DOHH2 (cell line): ENCODE data around the gene FZR1.

Experiments
- H3F3A ChIP-seq: fragments of 200-600 bp; sonication (generic), shearing (Covaris generic); 2 replicates; pipeline ENCODE4 v1.6.0; 2016; ENCODE audit warnings: antibody characterized with exemption, mild to moderate bottlenecking; ENCODE audit not compliant: control insufficient read depth, insufficient read depth
- H3K27ac ChIP-seq: fragments of 200-600 bp; sonication (generic); 2 replicates; pipeline ENCODE4 v1.5.1; 2014; ENCODE audit warnings: low read depth, mild to moderate bottlenecking, low read length, moderate library complexity
- H3K27me3 ChIP-seq: fragments of 200-600 bp; sonication (generic); 2 replicates; pipeline ENCODE4 v1.6.1; 2014; ENCODE audit warnings: mild to moderate bottlenecking, low read length, mixed read lengths; ENCODE audit not compliant: control insufficient read depth
- H3K36me3 ChIP-seq: fragments of 200-600 bp; sonication (generic); 2 replicates; pipeline ENCODE4 v1.6.1; 2014; ENCODE audit warnings: mild to moderate bottlenecking, low read length, moderate library complexity, mixed read lengths; ENCODE audit not compliant: control insufficient read depth
- H3K4me1 ChIP-seq: fragments of 200-600 bp; sonication (generic); 2 replicates; pipeline ENCODE4 v1.6.1; 2014; ENCODE audit warnings: mild to moderate bottlenecking, low read length, mixed read lengths; ENCODE audit not compliant: control insufficient read depth
- H3K4me2 ChIP-seq: fragments of 200-600 bp; sonication (generic); 2 replicates; pipeline ENCODE4 v1.6.0; 2014; ENCODE audit warnings: mild to moderate bottlenecking, low read length, moderate library complexity
- H3K4me3 ChIP-seq: fragments of 200-600 bp; sonication (generic); 2 replicates; pipeline ENCODE4 v1.5.1; 2014; ENCODE audit warnings: mild to moderate bottlenecking, low read length, mixed read lengths
- H3K79me2 ChIP-seq: fragments of 200-600 bp; sonication (generic); 2 replicates; pipeline ENCODE4 v1.6.1; 2014; ENCODE audit warnings: mild to moderate bottlenecking, low read length, mixed read lengths; ENCODE audit not compliant: control insufficient read depth
- H3K9me2 ChIP-seq: fragments of 200-600 bp; sonication (generic); replicated peaks from 2 replicates; pipeline ENCODE4 v1.6.1; 2014; ENCODE audit warnings: mild to moderate bottlenecking, low read length, mixed read lengths; ENCODE audit not compliant: control insufficient read depth
- H3K9me3 ChIP-seq: fragments of 200-600 bp; sonication (generic); 2 replicates; pipeline ENCODE4 v1.6.1; 2014; ENCODE audit warnings: antibody characterized with exemption, low read length, mixed read lengths; ENCODE audit not compliant: control insufficient read depth, insufficient read depth
- H4K20me1 ChIP-seq: fragments of 200-600 bp; sonication (generic); 2 replicates; pipeline ENCODE4 v1.6.0; 2014; ENCODE audit warnings: low read depth, mild to moderate bottlenecking, antibody characterized with exemption, low read length, moderate library complexity; ENCODE audit not compliant: control insufficient read depth, insufficient read depth
- CTCF ChIP-seq: fragments of 200-600 bp; sonication (generic); IDR thresholded peaks from one replicate; pipeline ENCODE4 v1.5.1; 2014; ENCODE audit warnings: antibody characterized with exemption, mild to moderate bottlenecking, low read depth, low read length; ENCODE audit not compliant: poor library complexity, severe bottlenecking
- EZH2phosphoT487 ChIP-seq: fragments of 200-600 bp; sonication (generic); IDR thresholded peaks from 2 replicates; pipeline ENCODE4 v1.6.1; 2017; ENCODE audit warnings: borderline replicate concordance, mild to moderate bottlenecking, antibody characterized with exemption, low read length, moderate library complexity, mixed read lengths

Gene FZR1

GRCh38 chr19:3522421-3523360, 16.6 kb downstream of the FZR1 start:
- peaks cover 7% of the 10 kb centered on the region for H3K4me1 ChIP-seq
- no peak overlapping the region for H3K4me2 ChIP-seq
- no peaks in the 10 kb centered on the region for H3K27me3 ChIP-seq
- no peak overlapping the region for H3K27ac ChIP-seq
- no peaks in the 10 kb centered on the region for H3F3A ChIP-seq
- peaks cover 46% of the 10 kb centered on the region for H3K79me2 ChIP-seq
- H3K9me2 ChIP-seq: no peaks in the 10 kb centered on the region
- no peak overlapping the region for H3K4me3 ChIP-seq
- TF ChIP-seq CTCF (no peak), EZH2phosphoT487 (no peak)
- H4K20me1 ChIP-seq: peaks cover 10% of the 10 kb centered on the region; the same call in 1 of the 2 replicates
- H3K36me3 ChIP-seq: peaks cover 45% of the 10 kb centered on the region; the same call in 1 of the 2 replicates
- H3K9me3 ChIP-seq: no peaks in the 10 kb centered on the region

- TF ChIP-seq EZH2phosphoT487 (no peak), CTCF (no peak)
- Histone ChIP-seq H3K4me1 (no peaks in the 10 kb centered on the region), H3K9me3 (no peaks in the 10 kb centered on the region), H3F3A (no peaks in the 10 kb centered on the region), H3K9me2 (no peaks in the 10 kb centered on the region), H3K4me3 (no peak overlapping the region), H3K27me3 (no peaks in the 10 kb centered on the region), H3K36me3 (peaks cover 43% of the 10 kb centered on the region; the same call in 1 of the 2 replicates), H3K27ac (no peak overlapping the region), H3K79me2 (peaks cover 38% of the 10 kb centered on the region), H3K4me2 (no peak overlapping the region), H4K20me1 (peaks cover 4% of the 10 kb centered on the region; the same call in 1 of the 2 replicates)
Observed at GRCh38 chr19:3523361-3524077, 17.4 kb downstream of the FZR1 start.

- Histone ChIP-seq H4K20me1 (peaks cover 3% of the 10 kb centered on the region; the same call in 1 of the 2 replicates), H3K4me1 (no peaks in the 10 kb centered on the region), H3K79me2 (peaks cover 30% of the 10 kb centered on the region), H3K27ac (no peak overlapping the region), H3K9me3 (no peaks in the 10 kb centered on the region), H3K27me3 (no peaks in the 10 kb centered on the region), H3K4me3 (no peak overlapping the region), H3K4me2 (no peak overlapping the region), H3K9me2 (no peaks in the 10 kb centered on the region), H3K36me3 (peaks cover 35% of the 10 kb centered on the region; the same call in 1 of the 2 replicates), H3F3A (no peaks in the 10 kb centered on the region)
- no peak for TF ChIP-seq CTCF
Observed at GRCh38 chr19:3524078-3524842, 18.1 kb downstream of the FZR1 start.
